ENCODE data around the gene PGLYRP3. TPM values are rescaled to one million over a fixed set of nuclear protein-coding genes. Genes with fewer than 3 reads are reported as not detected.
"Not testable (repeated sequence)": the region's sequence is repeated elsewhere in the genome, so short reads cannot be mapped to it uniquely, and the experiment has no call there.

PGLYRP3 gene
- total RNA-seq, 2 experiments from 2014 or later = not detected

GRCh38 chr1:153349363-153350320 lies 36.9 kb upstream of the PGLYRP3 start:
- ChIA-PET POLR2A (no interaction called here), CTCF (interaction anchor here (1.2 kb wide), 1 partner anchor 145 kb away, joined by 6 read pairs; no protein-coding TSS in a partner anchor)

GRCh38 chr1:153348511-153349362 lies 36.0 kb upstream of the PGLYRP3 start, which contains the start of gene PGLYRP4:
Gene PGLYRP4, minus strand, starts transcription at chr1:153348841. Its CDS starts 909 bp downstream, at chr1:153347932.
- CTCF ChIA-PET = interaction anchor here (1.2 kb wide), 1 partner anchor 146 kb away, joined by 6 read pairs; no protein-coding TSS in a partner anchor
- POLR2A ChIA-PET = no interaction called here

GRCh38 chr1:153347856-153348255 lies 35.1 kb upstream of the PGLYRP3 start:
- ChIA-PET CTCF (no interaction called here), POLR2A (no interaction called here)

- CTCF ChIA-PET = interaction anchor here (0.6 to 2.2 kb wide), 2 partner anchors 131 to 148 kb away, joined by 3 to 9 read pairs; no protein-coding TSS in a partner anchor
- POLR2A ChIA-PET = not testable (repeated sequence)
Observed at GRCh38 chr1:153347049-153347448, 34.3 kb upstream of the PGLYRP3 start.

- CTCF ChIA-PET = interaction anchor here (2.2 kb wide), 1 partner anchor 148 kb away, joined by 9 read pairs; no protein-coding TSS in a partner anchor
Observed at GRCh38 chr1:153346077-153346723, 33.4 kb upstream of the PGLYRP3 start.

GRCh38 chr1:153345187-153346076 lies 32.7 kb upstream of the PGLYRP3 start:
- ChIA-PET CTCF (interaction anchor here (2.2 kb wide), 1 partner anchor 149 kb away, joined by 9 read pairs; no protein-coding TSS in a partner anchor), POLR2A (no interaction called here)

More at GRCh38 chr1:153346077-153346723, 33.4 kb upstream of the PGLYRP3 start:
- POLR2A ChIA-PET = no interaction called here

DNA sequence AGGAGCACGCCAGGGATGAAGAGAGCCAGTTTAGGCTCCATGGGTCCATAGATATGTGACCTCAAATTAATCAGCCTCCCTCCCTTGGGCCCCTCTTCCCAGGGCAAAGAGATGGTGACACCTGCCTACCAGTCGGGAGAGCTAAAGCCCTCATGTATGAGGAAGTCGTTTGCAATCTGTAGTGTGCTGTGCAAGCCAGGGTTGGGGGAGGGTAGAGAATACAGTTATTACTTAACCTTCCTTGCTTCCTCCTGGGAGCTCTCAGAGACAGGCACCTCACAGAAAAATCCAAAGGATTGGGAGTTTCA lies 31.9 kb upstream of the PGLYRP3 start:
- ChIA-PET POLR2A (no interaction called here), CTCF (interaction anchor here (1.5 kb wide), 1 partner anchor 13 kb away, joined by 3 read pairs; the partner anchor contains the start of gene S100A9)

- ChIA-PET CTCF (interaction anchor here (1.5 kb wide), 1 partner anchor 14 kb away, joined by 3 read pairs; the partner anchor contains the start of gene S100A9), POLR2A (no interaction called here)
Observed at GRCh38 chr1:153343811-153344717, 31.3 kb upstream of the PGLYRP3 start.

DNA sequence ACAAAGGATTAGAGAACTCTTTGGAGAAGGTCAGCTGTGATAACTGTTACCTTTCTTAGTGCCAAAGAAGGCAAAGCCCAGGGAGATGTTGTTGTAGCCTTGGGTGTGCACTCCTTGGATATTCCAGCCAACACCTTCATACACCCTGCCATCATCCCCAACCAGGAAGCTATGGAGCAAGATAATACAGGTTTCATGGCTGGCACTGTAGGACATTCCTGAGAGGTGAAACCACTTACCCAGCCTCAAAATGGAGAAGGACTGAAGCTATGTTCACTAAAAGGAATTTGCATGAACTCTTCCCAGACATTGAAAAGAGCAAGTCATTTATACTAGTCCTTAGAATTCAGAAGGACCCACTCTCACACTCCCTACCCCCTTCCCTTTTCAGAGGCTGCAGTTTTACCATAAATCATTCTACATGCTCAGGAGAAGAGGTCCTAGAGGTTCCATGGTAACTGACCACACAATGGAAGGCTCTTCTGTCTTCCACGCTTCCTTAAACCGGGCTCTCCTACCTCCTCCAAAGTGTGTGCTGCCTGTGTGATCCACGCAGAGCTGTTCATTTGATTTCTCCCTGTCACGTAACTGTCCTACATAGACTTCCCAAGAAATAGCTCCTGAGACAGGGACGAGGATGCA lies 30.4 kb upstream of the PGLYRP3 start:
- ChIA-PET CTCF (interaction anchor here (1.5 kb wide), 1 partner anchor 15 kb away, joined by 3 read pairs; the partner anchor contains the start of gene S100A9), POLR2A (no interaction called here)

DNA sequence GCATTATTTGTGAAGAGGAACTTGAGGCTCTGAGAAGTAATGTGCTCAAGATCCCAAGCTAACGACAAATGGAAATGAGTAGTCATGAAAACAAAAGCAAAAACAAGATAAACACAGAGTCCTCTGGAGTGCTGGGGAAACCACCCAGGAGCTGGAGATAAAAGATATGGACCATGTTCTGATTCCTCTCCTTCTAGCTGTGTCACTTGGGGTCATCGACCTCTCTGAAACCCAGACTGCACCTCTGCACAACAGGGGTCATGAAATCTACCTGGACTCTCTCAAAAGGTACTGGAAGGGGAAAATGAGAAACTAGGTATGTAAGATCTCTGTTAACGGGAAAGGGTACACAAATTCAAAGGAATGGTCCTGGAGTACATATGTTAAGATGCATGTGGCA lies 29.4 kb upstream of the PGLYRP3 start:
- CTCF ChIA-PET = no interaction called here
- POLR2A ChIA-PET = no interaction called here

DNA sequence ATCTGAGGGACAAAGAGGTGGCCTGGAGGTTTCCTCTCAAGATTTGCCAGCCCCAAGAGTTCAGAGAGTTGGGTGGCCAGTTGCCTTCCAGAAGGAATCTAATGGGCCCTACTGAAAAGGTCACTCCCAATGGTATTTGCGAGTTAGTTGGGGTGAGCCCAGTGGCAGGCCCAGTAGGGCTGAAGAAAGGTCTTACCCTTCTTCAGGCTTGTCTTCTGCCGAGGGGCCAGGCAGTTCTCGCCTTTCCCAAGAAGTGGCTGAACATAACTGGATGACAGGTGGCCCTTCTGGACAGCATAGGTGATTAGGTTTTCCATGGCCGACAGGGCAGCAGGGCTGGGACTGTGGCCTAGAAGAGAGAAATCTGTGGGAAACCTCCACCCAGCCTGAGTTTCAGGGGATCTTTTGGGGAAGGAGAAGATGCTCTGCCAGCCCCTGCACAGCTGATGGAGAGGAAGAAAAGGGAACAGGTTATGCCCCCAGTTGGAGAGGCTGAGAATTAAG lies 28.7 kb upstream of the PGLYRP3 start:
- POLR2A ChIA-PET = no interaction called here
- CTCF ChIA-PET = no interaction called here

DNA sequence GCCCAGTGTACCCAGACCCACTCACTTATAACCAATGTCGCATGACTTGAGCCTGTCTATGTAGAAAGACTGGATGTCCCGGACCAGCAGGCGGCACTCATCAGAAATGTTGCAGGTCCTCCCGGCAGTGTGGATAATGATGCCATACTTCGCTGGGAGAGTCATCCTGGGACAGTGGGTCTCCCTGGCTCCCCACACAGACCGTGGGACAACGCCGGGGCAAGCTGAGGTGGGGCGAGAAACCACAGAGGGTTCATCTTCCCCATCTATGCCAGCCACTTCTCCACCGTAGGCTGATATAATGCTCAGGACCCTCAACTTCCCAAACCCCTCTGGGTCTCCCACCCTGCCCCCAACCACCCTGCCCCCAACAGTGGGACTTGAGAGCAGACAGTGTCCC lies 27.6 kb upstream of the PGLYRP3 start:
- CTCF ChIA-PET = no interaction called here

DNA sequence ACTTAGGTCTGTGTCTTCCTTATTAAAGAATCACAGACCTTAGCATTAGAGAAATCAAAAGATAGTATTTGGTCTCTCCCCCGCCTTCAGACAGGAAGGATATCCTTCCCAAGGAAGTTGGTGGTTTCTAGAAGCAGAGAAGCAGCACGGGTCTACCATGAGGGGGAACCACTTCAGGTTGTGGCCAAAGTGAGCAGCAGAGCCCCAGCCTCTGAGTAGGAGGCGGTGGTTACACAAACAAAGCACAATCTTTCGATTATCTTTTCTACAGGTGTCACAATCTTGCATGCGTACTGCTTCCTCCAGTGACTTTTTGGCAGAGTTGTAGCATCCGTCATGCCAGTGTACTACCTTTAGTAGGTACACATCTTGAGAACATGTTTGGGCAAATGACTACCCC lies 27.1 kb upstream of the PGLYRP3 start:
- POLR2A ChIA-PET = no interaction called here

More for the DNA sequence above, 27.6 kb upstream of the PGLYRP3 start:
- POLR2A ChIA-PET = no interaction called here

DNA sequence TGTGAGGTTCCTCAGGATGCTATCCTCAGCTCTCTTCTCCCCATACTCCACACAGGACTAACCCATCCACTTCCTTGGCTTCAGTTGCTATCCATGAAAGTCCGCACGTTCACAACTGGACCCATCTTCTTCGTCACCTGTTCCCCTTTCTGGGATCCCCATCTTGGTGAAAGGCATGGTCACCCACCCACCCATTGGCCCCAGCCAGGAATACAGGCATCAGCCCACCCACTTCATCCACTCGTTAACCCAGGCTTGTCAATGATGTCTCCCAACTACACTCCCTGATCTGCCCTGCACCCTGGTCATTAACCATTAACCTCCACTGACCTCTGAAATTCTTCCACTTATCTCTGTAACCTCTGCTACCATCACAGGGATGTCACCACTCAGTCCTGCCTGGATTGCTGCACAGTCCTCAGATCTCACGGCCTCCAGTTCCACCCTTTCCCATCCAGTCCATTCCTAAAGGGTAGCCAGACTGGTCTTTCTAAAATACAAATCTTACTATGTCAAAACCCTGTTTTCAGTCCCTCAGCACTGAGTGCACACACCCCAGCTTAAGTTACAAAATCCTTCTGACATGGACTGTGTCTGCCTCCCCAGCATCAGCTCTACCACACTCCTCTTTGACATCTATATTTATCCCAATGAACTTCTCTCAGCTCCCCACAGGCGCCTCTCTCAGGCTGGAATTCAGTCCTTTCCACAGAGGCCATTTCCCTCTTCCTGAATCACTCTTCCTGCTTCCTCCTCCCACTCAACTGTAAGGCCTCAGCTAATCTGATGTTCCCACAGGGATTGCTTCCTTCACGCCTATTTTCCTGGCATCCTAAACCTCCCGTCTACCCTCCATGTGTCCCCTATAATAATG lies 25.5 kb upstream of the PGLYRP3 start:
- POLR2A ChIA-PET = no interaction called here
- CTCF ChIA-PET = no interaction called here

More for the DNA sequence above, 27.1 kb upstream of the PGLYRP3 start:
- CTCF ChIA-PET = no interaction called here

DNA sequence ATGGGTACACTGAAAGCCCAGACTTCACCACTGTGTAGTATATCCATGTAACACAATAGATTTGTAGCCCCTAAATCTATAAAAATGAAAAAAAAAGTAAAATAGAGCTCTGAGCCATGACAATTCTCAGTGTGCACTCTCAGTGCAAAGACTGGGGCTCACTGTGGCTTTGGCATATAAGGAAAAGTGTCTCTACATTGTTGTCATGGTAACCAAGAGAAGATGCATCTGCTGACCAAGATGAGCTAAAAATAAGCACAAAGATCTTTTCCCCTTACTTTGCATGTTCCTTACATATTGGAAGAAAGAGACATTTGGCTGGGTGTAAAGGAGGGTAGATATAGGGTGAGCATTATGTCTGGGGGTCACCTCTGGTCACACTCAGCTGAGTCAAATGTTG lies 23.9 kb upstream of the PGLYRP3 start:
- ChIA-PET POLR2A (no interaction called here), CTCF (interaction anchor here (1.0 kb wide), 1 partner anchor 16 kb away, joined by 5 read pairs; no protein-coding TSS in a partner anchor)

GRCh38 chr1:153333902-153334301 lies 21.1 kb upstream of the PGLYRP3 start:
- ChIA-PET POLR2A (no interaction called here), CTCF (no interaction called here)
